Aorta (tissue), 5 donors: ENCODE data around the gene NDE1. TPM values are rescaled to one million over a fixed set of nuclear protein-coding genes. Genes with fewer than 3 reads are reported as not detected.
"Not testable (repeated sequence)": the region's sequence is repeated elsewhere in the genome, so short reads cannot be mapped to it uniquely, and the experiment has no call there.

Source experiments
- ATAC-seq: fragments of 200-7000 bp; cut with Tn5 transposase; one replicate; pipeline ENCODE4 v1.9.1; 2022; ENCODE audit warnings: moderate library complexity; ENCODE audit not compliant: low FRiP score
- DNase-seq, 2 donors: peaks; one replicate each; pipeline ENCODE4 v3.0.0-alpha.2; 2020
- H3K27ac ChIP-seq, 2 donors: one replicate each; pipeline ENCODE4 v1.5.1; 2013; ENCODE audit warnings: low read length in 2 of 2, mild to moderate bottlenecking in 2 of 2, moderate library complexity in 2 of 2, control low read depth in 1 of 2, inconsistent platforms in 1 of 2, low read depth in 1 of 2
- H3K27me3 ChIP-seq, 2 donors: one replicate each; pipeline ENCODE4 v1.6.1; 2013; ENCODE audit warnings: control low read depth in 1 of 2, low read length in 1 of 2, mild to moderate bottlenecking in 1 of 2, moderate library complexity in 1 of 2; ENCODE audit not compliant: insufficient read depth in 2 of 2, control insufficient read depth in 1 of 2
- H3K36me3 ChIP-seq, 2 donors: one replicate each; pipeline ENCODE4 v1.6.1; 2013; ENCODE audit warnings: control low read depth in 1 of 2, low read length in 1 of 2, mild to moderate bottlenecking in 1 of 2; ENCODE audit not compliant: insufficient read depth in 2 of 2, control insufficient read depth in 1 of 2
- H3K4me1 ChIP-seq, 2 donors: one replicate each; pipeline ENCODE4 v1.6.1; 2013; ENCODE audit warnings: low read length in 2 of 2, control low read depth in 1 of 2, mild to moderate bottlenecking in 1 of 2, moderate library complexity in 1 of 2; ENCODE audit not compliant: insufficient read depth in 2 of 2, control insufficient read depth in 1 of 2
- H3K4me3 ChIP-seq, 2 donors: one replicate each; pipeline ENCODE4 v1.5.1; 2013; ENCODE audit warnings: low read length in 2 of 2, control low read depth in 1 of 2, mild to moderate bottlenecking in 1 of 2
- H3K9me3 ChIP-seq: one replicate; pipeline ENCODE4 v1.6.1; 2013; ENCODE audit warnings: mild to moderate bottlenecking, low read length; ENCODE audit not compliant: control insufficient read depth
- WGBS, 2 donors: extraction: QIAGEN DNeasy Blood & Tissue Kit; methylation state at CpG; one replicate each; pipeline ENCODE4 v1.1.7; 2013; 5-methylcytosine and 5-hydroxymethylcytosine counted together
- intact Hi-C, 2 donors: fragments of 100-400 bp; cut with DNase I; formaldehyde crosslinking; loops; one replicate each; pipeline versions ENCODE4 v1.14.2 to v1.15.0; 2022
- polyA plus RNA-seq, 2 donors: library from polyadenylated mRNA; stranded (reverse); fragments of 200-250 nt; gene quantifications; one replicate each; pipeline ENCODE4 v1.2.3, GENCODE V29; 2013
- total RNA-seq, 2 donors: library from RNA; stranded (reverse); fragmentation: NEBNext Ultra II Directional; extraction: Animal tissue kit (Norgen Biotek cat#: 25700); gene quantifications; one replicate each; pipeline ENCODE4 v1.2.1, GENCODE V29; 2021
- donor health status: healthy with polysubstance abuse.
- donor health status: Bipolar disorder and iron deficiency.
- donor health status: DM: no; HTN: no; CAD: no.
- donor health status: DM: no; HTN: no; CAD: no.
- donor health status: DM: yes; HTN: yes; CAD: no.

The NDE1 gene
- total and polyA plus RNA-seq, 4 donors = 14.8 to 42.8 (median 23.9) TPM

DNA sequence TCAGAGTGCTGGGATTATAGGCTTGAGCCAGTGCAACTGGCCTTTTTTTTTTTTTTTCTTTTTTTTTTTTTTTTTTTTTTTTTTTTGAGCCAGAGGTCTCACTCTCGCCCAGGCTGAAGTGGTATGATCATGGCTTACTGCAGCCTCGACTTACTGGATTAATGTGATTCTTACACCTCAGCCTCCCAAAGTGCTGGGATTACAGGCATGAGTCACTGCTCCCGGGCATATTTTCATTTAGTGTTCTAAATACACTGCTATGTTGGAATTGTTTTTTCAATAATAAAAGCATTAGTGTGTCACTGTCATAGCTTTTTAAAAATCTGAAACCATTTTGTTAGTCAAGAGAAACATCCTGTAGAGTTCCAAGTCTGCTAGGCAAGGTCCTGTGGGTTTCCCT is 40.3 kb downstream of the NDE1 start:
- peak overlapping the region in 1 of 2 donors; percentile 87 for H3K27ac ChIP-seq
- peak in 1 of 2 donors; percentile 19 for DNase-seq
- H3K4me1 ChIP-seq = no peaks in the 10 kb centered on the region
- H3K4me3 ChIP-seq = no peak overlapping the region
- H3K27me3 ChIP-seq = no peaks in the 10 kb centered on the region
- intact Hi-C loops = no loop called here
- no peaks in the 10 kb centered on the region for H3K9me3 ChIP-seq
- WGBS, 2 donors = 9 to 15% methylated on average over 3 of the region's 3 CpGs
- H3K36me3 ChIP-seq = peaks cover 0 to 6% of the 10 kb centered on the region in 2 donors
- ATAC-seq = peak; percentile 40

DNA sequence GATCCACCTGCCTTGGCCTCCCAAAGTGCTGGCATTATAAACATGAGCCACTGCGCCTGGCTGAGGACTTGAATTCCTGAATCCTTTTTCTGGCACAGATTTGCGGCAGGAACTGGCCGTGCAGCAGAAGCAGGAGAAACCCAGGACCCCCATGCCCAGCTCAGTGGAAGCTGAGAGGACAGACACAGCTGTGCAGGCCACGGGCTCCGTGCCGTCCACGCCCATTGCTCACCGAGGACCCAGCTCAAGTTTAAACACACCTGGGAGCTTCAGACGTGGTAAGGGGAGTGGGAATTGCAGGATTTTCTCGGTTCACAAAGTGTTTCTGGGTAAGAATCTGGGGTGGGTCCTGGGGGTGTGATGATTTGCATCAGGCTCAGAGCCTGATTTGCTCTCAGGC is 41.0 kb downstream of the NDE1 start:
- DNase-seq = no peak
- ATAC-seq = no peak
- Histone ChIP-seq H3K27ac (peak overlapping the region in 1 of 2 donors; percentile 50), H3K4me3 (no peak overlapping the region), H3K27me3 (no peaks in the 10 kb centered on the region), H3K9me3 (no peaks in the 10 kb centered on the region), H3K36me3 (peaks cover 0 to 6% of the 10 kb centered on the region in 2 donors), H3K4me1 (no peaks in the 10 kb centered on the region)
- 70 to 71% methylated on average over 10 of the region's 10 CpGs for WGBS, 2 donors
- intact Hi-C loops = no loop called here

DNA sequence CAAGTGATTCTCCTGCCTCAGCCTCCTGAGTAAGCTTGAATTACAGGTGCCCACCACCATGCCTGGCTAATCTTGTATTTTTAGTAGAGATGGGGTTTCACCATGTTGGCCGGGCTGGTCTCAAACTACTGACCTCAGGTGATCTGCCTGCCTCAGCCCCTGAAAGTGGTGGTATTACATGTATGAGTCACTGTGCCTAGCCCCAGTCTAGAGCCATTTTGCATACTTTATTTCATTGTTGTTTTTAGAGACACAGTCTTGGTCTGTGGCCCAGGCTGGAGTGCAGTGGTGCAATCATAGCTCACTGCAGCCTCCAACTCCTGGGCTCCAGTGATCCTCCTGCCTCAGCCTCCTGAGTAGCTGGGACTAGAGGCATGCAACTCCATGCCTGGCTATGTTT is 42.5 kb downstream of the NDE1 start:
- WGBS, 2 donors = 98 to 100% methylated on average over 1 of the region's 1 CpG
- H3K4me3 ChIP-seq, DNase-seq, intact Hi-C loops, H3K27me3 ChIP-seq, H3K9me3 ChIP-seq, H3K36me3 ChIP-seq, H3K4me1 ChIP-seq, H3K27ac ChIP-seq, ATAC-seq: not testable (repeated sequence)

- H3K27ac ChIP-seq = no peak overlapping the region
- ATAC-seq = no peak
- 91 to 92% methylated on average over 5 of the region's 5 CpGs for WGBS, 2 donors
These were observed 44.5 kb downstream of the NDE1 start for GRCh38 chr16:15694499-15694898.

GRCh38 chr16:15699819-15700218 is 49.8 kb downstream of the NDE1 start:
- intact Hi-C loops = loop anchor here (5.0 kb wide), 1 partner anchor 48 kb away; the partner anchor contains the start of gene NDE1 (in 2 of the 2)
- no peak for ATAC-seq
- Histone ChIP-seq H3K4me1 (no peaks in the 10 kb centered on the region), H3K9me3 (no peaks in the 10 kb centered on the region), H3K4me3 (no peak overlapping the region), H3K27me3 (no peaks in the 10 kb centered on the region), H3K27ac (no peak overlapping the region), H3K36me3 (peaks cover 0 to 4% of the 10 kb centered on the region in 2 donors)
- peak in 1 of 2 donors; percentile 15 for DNase-seq
- WGBS, 2 donors = 92 to 94% methylated on average over 12 of the region's 12 CpGs

More at GRCh38 chr16:15694499-15694898, 44.5 kb downstream of the NDE1 start:
- no peak for DNase-seq
- no peaks in the 10 kb centered on the region for H3K4me1 ChIP-seq
- peaks cover 0 to 1% of the 10 kb centered on the region in 2 donors for H3K36me3 ChIP-seq
- H3K9me3 ChIP-seq = no peaks in the 10 kb centered on the region
- intact Hi-C loops = no loop called here
- H3K4me3 ChIP-seq = no peak overlapping the region
- no peaks in the 10 kb centered on the region for H3K27me3 ChIP-seq

DNA sequence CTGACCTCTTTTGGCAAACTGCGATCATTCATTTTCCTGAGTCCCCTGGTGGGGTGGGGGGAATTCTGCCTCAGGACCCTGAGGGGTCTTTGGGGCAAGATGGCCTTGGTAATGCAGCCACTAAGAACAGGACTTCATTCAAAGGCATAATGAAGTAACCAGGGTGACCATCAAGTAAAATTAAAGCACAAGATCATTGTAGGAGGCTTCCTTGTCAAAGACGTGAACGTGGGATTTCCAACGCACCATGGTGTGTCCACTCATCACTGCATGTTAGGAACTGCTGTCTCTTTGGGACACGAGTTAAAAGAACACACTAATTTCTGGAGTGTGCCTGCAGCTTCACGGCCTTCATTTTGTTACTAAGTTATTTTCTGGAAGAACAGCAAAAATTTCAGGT is 51.3 kb downstream of the NDE1 start:
- H3K27me3 ChIP-seq = no peaks in the 10 kb centered on the region
- H3K27ac ChIP-seq = no peak overlapping the region
- no peaks in the 10 kb centered on the region for H3K4me1 ChIP-seq
- ATAC-seq (no peak), DNase-seq (no peak)
- intact Hi-C loops = loop anchor here (5.0 kb wide), 1 partner anchor 49 kb away; the partner anchor contains the start of gene NDE1 (in 2 of the 2)
- 70 to 73% methylated on average over 6 of the region's 6 CpGs for WGBS, 2 donors
- peaks cover 0 to 3% of the 10 kb centered on the region in 2 donors for H3K36me3 ChIP-seq
- H3K4me3 ChIP-seq = no peak overlapping the region
- no peaks in the 10 kb centered on the region for H3K9me3 ChIP-seq

- Histone ChIP-seq H3K9me3 (no peaks in the 10 kb centered on the region), H3K27me3 (no peaks in the 10 kb centered on the region), H3K27ac (no peak overlapping the region), H3K4me1 (no peaks in the 10 kb centered on the region), H3K4me3 (no peak overlapping the region), H3K36me3 (peaks cover 0 to 3% of the 10 kb centered on the region in 2 donors)
- WGBS, 2 donors = 33 to 38% methylated on average over 11 of the region's 11 CpGs
- DNase-seq (no peak), ATAC-seq (no peak)
- intact Hi-C loops = loop anchor here (5.0 kb wide), 1 partner anchor 50 kb away; the partner anchor contains the start of gene NDE1 (in 2 of the 2)
These were observed 52.2 kb downstream of the NDE1 start for GRCh38 chr16:15701975-15702970.

GRCh38 chr16:15703029-15703736 is 53.1 kb downstream of the NDE1 start:
- no peaks in the 10 kb centered on the region for H3K27me3 ChIP-seq
- no peak overlapping the region for H3K4me3 ChIP-seq
- peak overlapping the region in 1 of 2 donors; percentile 10 for H3K27ac ChIP-seq
- WGBS, 2 donors = 62% methylated on average over 14 of the region's 14 CpGs
- peaks cover 0 to 5% of the 10 kb centered on the region in 2 donors for H3K36me3 ChIP-seq
- DNase-seq (peak in 1 of 2 donors; percentile 36), ATAC-seq (no peak)
- H3K4me1 ChIP-seq = no peaks in the 10 kb centered on the region
- no peaks in the 10 kb centered on the region for H3K9me3 ChIP-seq
- intact Hi-C loops = loop anchor here (5.0 kb wide), 1 partner anchor 51 kb away; the partner anchor contains the start of gene NDE1 (in 2 of the 2)
